Chondrocyte (in vitro differentiated cells): Measurements from ENCODE around the gene KAT5. TPM values are rescaled to one million over a fixed set of nuclear protein-coding genes. Genes with fewer than 3 reads are reported as not detected.

Experiments
- DNase-seq: peaks from one replicate; pipeline ENCODE4 v3.0.0; 2021; ENCODE audit warnings: mixed read lengths, low spot score
- H3K27ac Mint-ChIP-seq: one replicate; pipeline ENCODE4 v1.8.0; 2021; ENCODE audit warnings: mild to moderate bottlenecking, moderate library complexity, mixed read lengths; ENCODE audit not compliant: unreplicated experiment
- H3K27me3 Mint-ChIP-seq: 2 replicates; pipeline ENCODE4 v1.8.0; 2021; ENCODE audit warnings: low read depth, mixed read lengths
- H3K36me3 Mint-ChIP-seq: 2 replicates; pipeline ENCODE4 v1.8.0; 2021; ENCODE audit warnings: low read depth, mixed read lengths
- H3K4me1 Mint-ChIP-seq: 2 replicates; pipeline ENCODE4 v1.8.0; 2021; ENCODE audit warnings: low read depth, mild to moderate bottlenecking, mixed read lengths
- H3K4me3 Mint-ChIP-seq: one replicate; pipeline ENCODE4 v1.8.0; 2021; ENCODE audit warnings: mild to moderate bottlenecking, moderate library complexity, mixed read lengths; ENCODE audit not compliant: unreplicated experiment
- H3K9me3 Mint-ChIP-seq: 2 replicates; pipeline ENCODE4 v1.8.0; 2021; ENCODE audit warnings: low read depth, mixed read lengths
- CTCF ChIP-seq: fragments of 200-600 bp; sonication (generic); IDR thresholded peaks from 2 replicates; pipeline ENCODE4 v1.5.0; 2021; ENCODE audit warnings: antibody characterized with exemption, mild to moderate bottlenecking, moderate library complexity
- total RNA-seq: library from RNA; stranded (reverse); gene quantifications from 3 replicates; pipeline ENCODE4 v1.2.1, GENCODE V29; 2021

Gene KAT5
- total RNA-seq, 1 donor from 2014 or later, result 43.2 TPM

DNA sequence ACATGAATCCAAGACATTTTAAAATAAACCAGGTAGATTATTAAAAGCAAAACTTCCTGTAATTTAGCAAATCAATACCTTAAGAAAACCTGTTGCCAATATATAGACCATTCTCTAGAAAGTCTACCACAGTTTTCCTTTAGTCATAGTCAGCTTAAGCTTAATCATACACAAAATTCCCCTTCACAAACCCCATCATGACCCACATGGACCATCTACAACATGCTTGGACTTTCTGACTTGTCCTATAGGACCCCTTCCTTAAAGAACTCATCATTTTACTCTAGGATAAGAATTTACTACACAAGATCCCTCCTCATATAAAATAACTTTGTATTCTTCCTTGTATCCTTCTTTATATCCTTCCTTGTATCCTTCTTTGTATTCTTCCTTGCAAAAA lies 24.8 kb downstream of the KAT5 start:
- H3K4me3 Mint-ChIP-seq, result no peak overlapping the region
- no peaks in the 10 kb centered on the region for H3K4me1 Mint-ChIP-seq
- H3K36me3 Mint-ChIP-seq, result peaks cover 4% of the 10 kb centered on the region
- TF ChIP-seq CTCF, result no peak
- DNase-seq, result no peak
- no peaks in the 10 kb centered on the region for H3K27me3 Mint-ChIP-seq
- H3K27ac Mint-ChIP-seq, result no peak overlapping the region
- peaks cover 10% of the 10 kb centered on the region for H3K9me3 Mint-ChIP-seq

- H3K4me1 Mint-ChIP-seq, result no peaks in the 10 kb centered on the region
- DNase-seq, result no peak
- peaks cover 8% of the 10 kb centered on the region for H3K9me3 Mint-ChIP-seq
- peaks cover 3% of the 10 kb centered on the region for H3K36me3 Mint-ChIP-seq
- no peak overlapping the region for H3K27ac Mint-ChIP-seq
- no peak overlapping the region for H3K4me3 Mint-ChIP-seq
- TF ChIP-seq CTCF, result no peak
- H3K27me3 Mint-ChIP-seq, result no peaks in the 10 kb centered on the region
These were observed 27.0 kb downstream of the KAT5 start for GRCh38 chr11:65739022-65739421.

DNA sequence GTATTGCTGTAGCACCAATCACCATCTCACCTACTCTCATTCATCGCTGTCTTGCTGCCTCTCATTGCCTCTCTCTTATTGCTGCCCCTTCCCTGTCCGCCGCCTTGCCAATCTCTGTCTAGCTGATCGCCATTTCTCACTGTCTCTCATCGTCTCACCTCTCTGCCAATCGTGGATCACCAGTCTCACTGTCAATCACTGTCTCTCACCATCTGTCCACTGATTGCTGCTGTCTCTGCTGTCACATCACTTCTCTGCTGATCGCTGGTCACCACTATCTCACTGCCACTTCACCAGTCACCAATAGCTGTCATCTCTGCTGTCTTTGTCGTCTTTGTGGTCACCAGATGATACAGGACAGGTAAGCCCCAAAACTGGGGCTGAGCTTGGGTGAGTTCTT lies 29.1 kb downstream of the KAT5 start:
- TF ChIP-seq CTCF, result no peak
- H3K4me3 Mint-ChIP-seq, result no peak overlapping the region
- H3K36me3 Mint-ChIP-seq, result peaks cover 3% of the 10 kb centered on the region
- H3K9me3 Mint-ChIP-seq, result peaks cover 8% of the 10 kb centered on the region
- H3K4me1 Mint-ChIP-seq, result no peaks in the 10 kb centered on the region
- no peaks in the 10 kb centered on the region for H3K27me3 Mint-ChIP-seq
- no peak overlapping the region for H3K27ac Mint-ChIP-seq
- DNase-seq, result no peak

- no peak overlapping the region for H3K4me3 Mint-ChIP-seq
- H3K27me3 Mint-ChIP-seq, result no peaks in the 10 kb centered on the region
- peaks cover 3% of the 10 kb centered on the region for H3K4me1 Mint-ChIP-seq
These were observed 30.3 kb downstream of the KAT5 start for GRCh38 chr11:65742353-65742752.

DNA sequence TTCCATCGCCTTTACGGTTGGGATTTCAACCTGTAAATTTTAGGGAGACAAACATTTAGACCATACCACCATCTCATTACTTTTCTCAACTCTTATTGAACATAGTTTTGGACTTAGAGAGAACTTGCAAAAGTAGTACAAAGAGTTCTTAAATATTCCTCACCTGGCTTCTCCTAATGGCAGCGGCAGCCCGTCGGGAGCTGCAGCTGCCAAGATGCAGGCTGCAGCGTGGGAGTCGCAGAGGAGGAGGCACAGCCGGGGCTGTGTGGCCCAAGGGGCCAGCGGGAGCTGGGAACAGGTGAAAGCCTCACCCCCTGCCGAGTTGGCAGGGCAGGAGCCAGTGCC lies 31.6 kb downstream of the KAT5 start:
- Mint-ChIP-seq H3K27me3 (no peaks in the 10 kb centered on the region), H3K9me3 (peaks cover 4% of the 10 kb centered on the region), H3K4me1 (peaks cover 3% of the 10 kb centered on the region), H3K36me3 (no peaks in the 10 kb centered on the region), H3K4me3 (no peak overlapping the region), H3K27ac (no peak overlapping the region)
- no peak for TF ChIP-seq CTCF
- DNase-seq, result no peak

More at GRCh38 chr11:65742353-65742752, 30.3 kb downstream of the KAT5 start:
- H3K9me3 Mint-ChIP-seq, result no peaks in the 10 kb centered on the region
- no peaks in the 10 kb centered on the region for H3K36me3 Mint-ChIP-seq
- H3K27ac Mint-ChIP-seq, result no peak overlapping the region
- no peak for DNase-seq
- no peak for TF ChIP-seq CTCF
